Lower leg skin (tissue), 3 donors: ENCODE results near the gene GRB10.

Source experiments
- CTCF ChIP-seq, 3 donors: fragments of 450-650 bp; IDR thresholded peaks; one replicate each; pipeline ENCODE4 v1.5.1; 2016; ENCODE audit warnings: antibody characterized with exemption in 3 of 3, mild to moderate bottlenecking in 3 of 3, moderate library complexity in 2 of 3
- POLR2A ChIP-seq, 2 donors: fragments of 450-650 bp; IDR thresholded peaks; one replicate each; pipeline ENCODE4 v1.6.1; 2016 to 2017; ENCODE audit warnings: antibody characterized with exemption in 2 of 2, mild to moderate bottlenecking in 1 of 2, moderate library complexity in 1 of 2

DNA sequence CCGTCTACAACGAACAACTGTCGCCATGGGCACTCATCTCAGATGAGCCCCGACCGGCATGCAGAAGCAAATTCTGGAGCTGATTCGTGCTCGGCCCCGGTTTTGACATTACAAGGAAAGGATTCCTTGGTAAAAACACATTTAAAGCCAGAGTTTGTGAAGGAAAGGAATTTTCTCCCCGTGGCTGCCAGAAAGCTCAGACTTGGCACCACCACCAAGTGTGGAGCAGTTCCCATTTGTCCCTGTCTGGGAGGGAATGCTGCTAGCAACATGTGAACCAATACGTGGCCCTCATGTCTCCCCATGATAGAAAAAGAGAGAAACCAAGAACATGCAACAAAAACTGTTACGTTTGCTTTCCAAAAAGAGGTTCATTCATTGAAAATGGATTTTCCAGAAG, 162.3 kb downstream of the GRB10 start:
- TF ChIP-seq POLR2A (IDR thresholded peaks at IDR 0.05) = no peak
- no peak for TF ChIP-seq CTCF (IDR thresholded peaks at IDR 0.05)
